ENCODE measurements around the gene MRTFA.
"Not testable (repeated sequence)": the region's sequence is repeated elsewhere in the genome, so short reads cannot be mapped to it uniquely, and the experiment has no call there.

MRTFA gene

GRCh38 chr22:40517631-40518030, 118.9 kb downstream of the MRTFA start:
- DNase-seq: no peak

- no peak for DNase-seq
Observed at GRCh38 chr22:40516416-40516815, 120.1 kb downstream of the MRTFA start.

- DNase-seq: no peak
Observed at GRCh38 chr22:40512426-40513136, 123.9 kb downstream of the MRTFA start.

GRCh38 chr22:40511604-40512003, 124.9 kb downstream of the MRTFA start:
- DNase-seq: no peak

- no peak for DNase-seq
Observed at GRCh38 chr22:40510631-40511364, 125.7 kb downstream of the MRTFA start.

GRCh38 chr22:40509401-40510134, 127.0 kb downstream of the MRTFA start:
- peak in 1 of 2 experiments; percentile 11 for DNase-seq

- not testable (repeated sequence) for DNase-seq
Observed at GRCh38 chr22:40508046-40508445, 128.5 kb downstream of the MRTFA start.

GRCh38 chr22:40507491-40507890, 129.0 kb downstream of the MRTFA start:
- DNase-seq: no peak

- DNase-seq: no peak
Observed at GRCh38 chr22:40506762-40507161, 129.8 kb downstream of the MRTFA start.

- no peak for DNase-seq
Observed at GRCh38 chr22:40504285-40505249, 132.0 kb downstream of the MRTFA start.

- DNase-seq: no peak
Observed at GRCh38 chr22:40502919-40503318, 133.6 kb downstream of the MRTFA start.

- not testable (repeated sequence) for DNase-seq
Observed at GRCh38 chr22:40500465-40500786, 136.1 kb downstream of the MRTFA start.

GRCh38 chr22:40499209-40499623, 137.3 kb downstream of the MRTFA start:
- peak; percentile 54 to 57 for DNase-seq

- no peak for DNase-seq
Observed at GRCh38 chr22:40498420-40499208, 137.9 kb downstream of the MRTFA start.

- no peak for DNase-seq
Observed at GRCh38 chr22:40493441-40493840, 143.1 kb downstream of the MRTFA start.

- DNase-seq: peak; percentile 95 to 97
Observed at GRCh38 chr22:40491990-40492631, 144.4 kb downstream of the MRTFA start.

GRCh38 chr22:40487663-40488249, 148.8 kb downstream of the MRTFA start:
- peak; percentile 47 to 63 for DNase-seq

GRCh38 chr22:40486962-40487602, 149.4 kb downstream of the MRTFA start:
- DNase-seq: no peak

- no peak for DNase-seq
Observed at GRCh38 chr22:40485813-40486667, 150.5 kb downstream of the MRTFA start.

All from Kasumi-1 (cell line).